ENCODE data around the gene BRAP.

GRCh38 chr12:111640506-111640905 lies 45.2 kb downstream of the BRAP start:
- no peak for TF ChIP-seq CTCF (conservative IDR thresholded peaks at IDR 0.05; ENCODE audit: low read depth, low read length)
- no peak for TF ChIP-seq EZH2 (IDR thresholded peaks at IDR 0.05; ENCODE audit: borderline replicate concordance, low read depth, low read length, poor library complexity, severe bottlenecking)

All from A673 (cell line).